CD4-positive, alpha-beta T cell (primary cell): ENCODE results near the gene GPX4. TPM values are rescaled to one million over a fixed set of nuclear protein-coding genes. Genes with fewer than 3 reads are reported as not detected.

Source experiments
- ATAC-seq: fragments of 200-7000 bp; cut with Tn5 transposase; one replicate; pipeline ENCODE4 v1.10.0; 2022; ENCODE audit warnings: mild to moderate bottlenecking; ENCODE audit not compliant: poor library complexity
- CTCF ChIA-PET: fragments of 350-600 bp; sonication (Branson Sonifier 250); formaldehyde crosslinking; loops from one replicate; lab custom pipeline; 2021; ENCODE audit warnings: antibody characterized with exemption, inconsistent platforms; lab: Charles Lee
- POLR2A ChIA-PET: fragments of 350-600 bp; sonication (Branson Sonifier 250); formaldehyde crosslinking; loops from one replicate; lab custom pipeline; 2021; ENCODE audit warnings: antibody characterized with exemption, inconsistent platforms; lab: Charles Lee
- DNase-seq, 14 experiments: peaks; one replicate each; pipeline ENCODE4 v3.0.0-alpha.2; 2013 to 2020; ENCODE audit warnings: mixed read lengths in 2 of 14
- H3K27ac ChIP-seq, 2 donors: one replicate each; pipeline versions ENCODE4 v1.5.1 to v1.7.0; 2013; ENCODE audit warnings: low read length in 2 of 2, low read depth in 1 of 2, mild to moderate bottlenecking in 1 of 2
- H3K27me3 ChIP-seq, 2 experiments: 1 replicate in 1 of 2; 2 replicates in 1 of 2; pipeline versions ENCODE4 v1.6.1 to v1.7.0; 2013; ENCODE audit warnings: low read length in 2 of 2, control low read depth in 1 of 2, mild to moderate bottlenecking in 1 of 2, moderate library complexity in 1 of 2; ENCODE audit not compliant: insufficient read depth in 2 of 2, control insufficient read depth in 1 of 2
- H3K36me3 ChIP-seq: one replicate; pipeline ENCODE4 v1.6.1; 2013; ENCODE audit warnings: low read length, control low read depth; ENCODE audit not compliant: insufficient read depth
- H3K4me1 ChIP-seq: one replicate; pipeline ENCODE4 v1.6.1; 2013; ENCODE audit warnings: low read length, control low read depth; ENCODE audit not compliant: insufficient read depth
- H3K4me3 ChIP-seq: one replicate; pipeline ENCODE4 v1.5.1; 2013; ENCODE audit warnings: mild to moderate bottlenecking, low read length, moderate library complexity
- H3K9me3 ChIP-seq, 2 experiments: 1 replicate in 1 of 2; 2 replicates in 1 of 2; pipeline versions ENCODE4 v1.6.1 to v1.7.0; 2013; ENCODE audit warnings: low read length in 2 of 2, mild to moderate bottlenecking in 2 of 2, control low read depth in 1 of 2, moderate library complexity in 1 of 2; ENCODE audit not compliant: control insufficient read depth in 1 of 2, insufficient read depth in 1 of 2
- H3K27ac Mint-ChIP-seq: one replicate; pipeline ENCODE4 v1.8.0; 2020; ENCODE audit warnings: mixed read lengths
- H3K27me3 Mint-ChIP-seq: one replicate; pipeline ENCODE4 v1.8.0; 2021; ENCODE audit warnings: mixed read lengths
- H3K36me3 Mint-ChIP-seq: one replicate; pipeline ENCODE4 v1.8.0; 2021; ENCODE audit warnings: low read depth, mixed read lengths
- H3K4me1 Mint-ChIP-seq: one replicate; pipeline ENCODE4 v1.8.0; 2021; ENCODE audit warnings: low read depth, mixed read lengths
- H3K4me3 Mint-ChIP-seq: one replicate; pipeline ENCODE4 v1.8.0; 2020; ENCODE audit warnings: mild to moderate bottlenecking, mixed read lengths
- H3K9me3 Mint-ChIP-seq: one replicate; pipeline ENCODE4 v1.8.0; 2020; ENCODE audit warnings: mixed read lengths
- intact Hi-C, 2 experiments: fragments of 100-400 bp; cut with DNase I in 1 of 2; cut with micrococcal nuclease in 1 of 2; formaldehyde crosslinking; loops; one replicate each; pipeline versions ENCODE4 v1.15.1 to v1.9.0; 2023 to 2025; cut with DNase I, micrococcal nuclease
- total RNA-seq, 174 experiments: library from RNA in 2 of 174; stranded (reverse) in 2 of 174; gene quantifications; one replicate each; pipeline ENCODE4 v1.2.3 and lab custom pipeline; 2021 to 2026
- TF ChIP-seq, protein P1 (sequence below): fragments of 200-600 bp; IDR thresholded peaks from one replicate; pipeline ENCODE4 v1.8.0; 2022; ENCODE audit warnings: antibody characterized with exemption, mild to moderate bottlenecking

GPX4 gene
- total RNA-seq, 2 experiments from 2014 or later, result 174 to 175 TPM

- intact Hi-C loops, result no loop called here
- peak overlapping the region in 1 of 2 donors; percentile 46 for H3K27ac ChIP-seq
- no peaks in the 10 kb centered on the region for H3K27me3 Mint-ChIP-seq
- H3K27me3 ChIP-seq, result no peaks in the 10 kb centered on the region
- ATAC-seq (no peak), DNase-seq (no peak)
- peak overlapping the region; percentile 50 for H3K4me3 Mint-ChIP-seq
- peaks cover 45% of the 10 kb centered on the region for H3K4me1 Mint-ChIP-seq
- no peaks in the 10 kb centered on the region for H3K9me3 ChIP-seq
- POLR2A ChIA-PET, result interaction anchor here (0.6 to 19.1 kb wide), 12 partner anchors 9 to 221 kb away, joined by 3 to 1253 read pairs (median 10); partner anchors contain the start of genes ABCA7, ARHGAP45, CNN2 and GPX4
- no peak overlapping the region for H3K4me3 ChIP-seq
- CTCF ChIA-PET, result interaction anchor here (0.5 to 6.5 kb wide), 4 partner anchors 9 to 315 kb away, joined by 4 to 42 read pairs (median 5); partner anchors contain the start of gene ARHGAP45
- TF ChIP-seq, protein P1, sequence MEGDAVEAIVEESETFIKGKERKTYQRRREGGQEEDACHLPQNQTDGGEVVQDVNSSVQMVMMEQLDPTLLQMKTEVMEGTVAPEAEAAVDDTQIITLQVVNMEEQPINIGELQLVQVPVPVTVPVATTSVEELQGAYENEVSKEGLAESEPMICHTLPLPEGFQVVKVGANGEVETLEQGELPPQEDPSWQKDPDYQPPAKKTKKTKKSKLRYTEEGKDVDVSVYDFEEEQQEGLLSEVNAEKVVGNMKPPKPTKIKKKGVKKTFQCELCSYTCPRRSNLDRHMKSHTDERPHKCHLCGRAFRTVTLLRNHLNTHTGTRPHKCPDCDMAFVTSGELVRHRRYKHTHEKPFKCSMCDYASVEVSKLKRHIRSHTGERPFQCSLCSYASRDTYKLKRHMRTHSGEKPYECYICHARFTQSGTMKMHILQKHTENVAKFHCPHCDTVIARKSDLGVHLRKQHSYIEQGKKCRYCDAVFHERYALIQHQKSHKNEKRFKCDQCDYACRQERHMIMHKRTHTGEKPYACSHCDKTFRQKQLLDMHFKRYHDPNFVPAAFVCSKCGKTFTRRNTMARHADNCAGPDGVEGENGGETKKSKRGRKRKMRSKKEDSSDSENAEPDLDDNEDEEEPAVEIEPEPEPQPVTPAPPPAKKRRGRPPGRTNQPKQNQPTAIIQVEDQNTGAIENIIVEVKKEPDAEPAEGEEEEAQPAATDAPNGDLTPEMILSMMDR, result no peak
- peaks cover 93% of the 10 kb centered on the region for H3K36me3 ChIP-seq
- H3K4me1 ChIP-seq, result peaks cover 94% of the 10 kb centered on the region
- H3K36me3 Mint-ChIP-seq, result peaks cover 78% of the 10 kb centered on the region
- peak overlapping the region; percentile 78 for H3K27ac Mint-ChIP-seq
- no peaks in the 10 kb centered on the region for H3K9me3 Mint-ChIP-seq
Measured at GRCh38 chr19:1085053-1085658, 18.6 kb upstream of the GPX4 start.

DNA sequence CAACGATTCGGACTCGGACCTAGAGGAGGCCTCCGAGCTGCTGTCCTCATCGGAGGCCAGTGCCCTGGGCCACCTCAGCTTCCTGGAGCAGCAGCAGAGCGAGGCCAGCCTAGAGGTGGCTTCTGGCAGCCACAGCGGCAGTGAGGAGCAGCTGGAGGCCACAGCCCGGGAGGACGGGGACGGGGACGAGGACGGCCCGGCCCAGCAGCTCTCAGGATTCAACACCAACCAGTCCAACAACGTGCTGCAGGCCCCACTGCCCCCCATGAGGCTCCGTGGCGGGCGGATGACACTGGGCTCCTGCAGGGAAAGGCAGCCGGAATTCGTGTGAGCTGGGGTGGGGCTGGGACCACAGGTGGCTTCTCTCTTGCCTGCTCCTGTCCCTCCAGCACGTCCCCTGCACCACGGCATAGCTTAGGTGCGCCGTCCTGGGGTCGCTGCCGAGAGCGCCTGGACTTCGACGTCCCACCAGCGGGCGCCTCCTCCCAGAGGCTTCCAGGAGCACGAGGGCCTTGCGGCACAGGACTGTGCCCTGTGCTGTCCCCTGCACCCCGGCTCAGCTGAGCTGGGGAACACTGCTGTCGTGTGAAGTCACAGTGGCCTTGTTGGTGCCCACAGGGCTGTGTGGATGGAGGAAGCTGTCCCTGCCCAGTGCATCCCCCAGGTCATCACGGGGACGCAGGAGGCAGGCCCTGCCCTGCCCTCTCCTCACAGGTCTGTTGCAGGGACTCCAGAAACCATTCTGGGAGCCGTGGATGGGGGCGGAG is 17.9 kb upstream of the GPX4 start:
- intact Hi-C loops, result loop anchor here (2.0 kb wide), 1 partner anchor 17 kb away; no protein-coding TSS in a partner anchor
- peak overlapping the region; percentile 78 for H3K27ac Mint-ChIP-seq
- peaks cover 75% of the 10 kb centered on the region for H3K36me3 Mint-ChIP-seq

GRCh38 chr19:1086613-1087012 is 17.2 kb upstream of the GPX4 start:
- H3K27me3 Mint-ChIP-seq, result no peaks in the 10 kb centered on the region
- intact Hi-C loops, result loop anchor here (1.0 to 2.0 kb wide), 2 partner anchors 9 to 18 kb away; no protein-coding TSS in a partner anchor
- H3K4me3 Mint-ChIP-seq, result no peak overlapping the region
- no peaks in the 10 kb centered on the region for H3K9me3 ChIP-seq
- H3K36me3 Mint-ChIP-seq, result peaks cover 71% of the 10 kb centered on the region
- TF ChIP-seq, protein P1, result no peak
- no peaks in the 10 kb centered on the region for H3K9me3 Mint-ChIP-seq
- peaks cover 89% of the 10 kb centered on the region for H3K36me3 ChIP-seq
- no peaks in the 10 kb centered on the region for H3K27me3 ChIP-seq
- H3K4me3 ChIP-seq, result no peak overlapping the region
- peak overlapping the region; percentile 49 for H3K27ac Mint-ChIP-seq
- H3K27ac ChIP-seq, result peak overlapping the region in 1 of 2 donors; percentile 68
- POLR2A ChIA-PET, result interaction anchor here (0.8 to 19.1 kb wide), 13 partner anchors 8 to 183 kb away, joined by 4 to 1253 read pairs (median 15); partner anchors contain the start of genes ABCA7, ARHGAP45, CIRBP and CNN2
- CTCF ChIA-PET, result interaction anchor here (1.4 to 6.5 kb wide), 3 partner anchors 19 to 158 kb away, joined by 3 to 42 read pairs (median 6); partner anchors contain the start of gene ARHGAP45
- ATAC-seq (no peak), DNase-seq (peak in 1 of 14 experiments; percentile 42)
- H3K4me1 Mint-ChIP-seq, result peaks cover 35% of the 10 kb centered on the region
- H3K4me1 ChIP-seq, result peaks cover 88% of the 10 kb centered on the region

More for the DNA sequence above, 17.9 kb upstream of the GPX4 start:
- Histone ChIP-seq H3K36me3 (peaks cover 89% of the 10 kb centered on the region), H3K27me3 (no peaks in the 10 kb centered on the region), H3K27ac (peak overlapping the region in 1 of 2 donors; percentile 46), H3K9me3 (no peaks in the 10 kb centered on the region), H3K4me3 (no peak overlapping the region), H3K4me1 (peaks cover 92% of the 10 kb centered on the region)
- ChIA-PET POLR2A (interaction anchor here (0.8 to 19.1 kb wide), 14 partner anchors 9 to 222 kb away, joined by 3 to 1253 read pairs (median 12); partner anchors contain the start of genes ABCA7, ARHGAP45, CIRBP and CNN2), CTCF (interaction anchor here (0.5 to 6.5 kb wide), 3 partner anchors 18 to 316 kb away, joined by 4 to 42 read pairs (median 6); partner anchors contain the start of gene ARHGAP45)
- peak in 1 of 14 experiments; percentile 41 for DNase-seq
- TF ChIP-seq, protein P1, result no peak
- ATAC-seq, result no peak
- Mint-ChIP-seq H3K9me3 (no peaks in the 10 kb centered on the region), H3K4me3 (peak overlapping the region; percentile 50), H3K4me1 (peaks cover 40% of the 10 kb centered on the region), H3K27me3 (no peaks in the 10 kb centered on the region)
